Fibroblast of skin of left quadriceps (primary cell): ENCODE data around the gene KRTAP5-1.
"Not testable (repeated sequence)": the region's sequence is repeated elsewhere in the genome, so short reads cannot be mapped to it uniquely, and the experiment has no call there.

Experiments
- DNase-seq, 2 experiments: peaks; one replicate each; pipeline ENCODE4 v3.0.0-alpha.2; 2013; ENCODE audit warnings: low read depth in 2 of 2

Gene KRTAP5-1

GRCh38 chr11:1601663-1602062 lies 16.6 kb upstream of the KRTAP5-1 start:
- not testable (repeated sequence) for DNase-seq

GRCh38 chr11:1600626-1601025 lies 15.5 kb upstream of the KRTAP5-1 start:
- DNase-seq = no peak

- DNase-seq = no peak
Measured at GRCh38 chr11:1598816-1599215, 13.7 kb upstream of the KRTAP5-1 start.

- not testable (repeated sequence) for DNase-seq
Measured at GRCh38 chr11:1598406-1598805, 13.3 kb upstream of the KRTAP5-1 start.

- DNase-seq = no peak
Measured at GRCh38 chr11:1597994-1598380, 12.9 kb upstream of the KRTAP5-1 start, which contains the start of gene KRTAP5-2. KRTAP5-2 (minus strand) TSS chr11:1598294; CDS start chr11:1598250, 44 bp downstream.

GRCh38 chr11:1597331-1597993 lies 12.4 kb upstream of the KRTAP5-1 start:
- no peak for DNase-seq

GRCh38 chr11:1596576-1597121 lies 11.6 kb upstream of the KRTAP5-1 start:
- DNase-seq = not testable (repeated sequence)

- not testable (repeated sequence) for DNase-seq
Measured at GRCh38 chr11:1595994-1596575, 11.0 kb upstream of the KRTAP5-1 start.

GRCh38 chr11:1592628-1593027 lies 7.5 kb upstream of the KRTAP5-1 start:
- DNase-seq = no peak

- DNase-seq = no peak
Measured at GRCh38 chr11:1589996-1590395, 4.9 kb upstream of the KRTAP5-1 start.

- DNase-seq = not testable (repeated sequence)
Measured at GRCh38 chr11:1589191-1589963, 4.3 kb upstream of the KRTAP5-1 start.

GRCh38 chr11:1586699-1587098 lies 1.6 kb upstream of the KRTAP5-1 start:
- no peak for DNase-seq

GRCh38 chr11:1582909-1583308 lies 2.2 kb downstream of the KRTAP5-1 start:
- not testable (repeated sequence) for DNase-seq

GRCh38 chr11:1581976-1582375 lies 3.1 kb downstream of the KRTAP5-1 start:
- no peak for DNase-seq

- DNase-seq = no peak
Measured at GRCh38 chr11:1576825-1577224, 8.3 kb downstream of the KRTAP5-1 start.

GRCh38 chr11:1575756-1576155 lies 9.3 kb downstream of the KRTAP5-1 start:
- DNase-seq = not testable (repeated sequence)

- DNase-seq = no peak
Measured at GRCh38 chr11:1574933-1575242, 10.2 kb downstream of the KRTAP5-1 start.

GRCh38 chr11:1574238-1574932 lies 10.7 kb downstream of the KRTAP5-1 start:
- no peak for DNase-seq

- no peak for DNase-seq
Measured at GRCh38 chr11:1573903-1574237, 11.2 kb downstream of the KRTAP5-1 start.

- DNase-seq = no peak
Measured at GRCh38 chr11:1573077-1573902, 11.8 kb downstream of the KRTAP5-1 start.
